Right lobe of liver (tissue), 6 donors: ENCODE results near the gene ACYP1. TPM values are rescaled to one million over a fixed set of nuclear protein-coding genes. Genes with fewer than 3 reads are reported as not detected.
A peak's percentile ranks its signal among the peaks of the same experiment; 100 is the strongest.

Experiments
- ATAC-seq, 4 donors: fragments of 200-7000 bp; cut with Tn5 transposase; one replicate each; pipeline ENCODE4 v1.9.1; 2020; ENCODE audit warnings: mild to moderate bottlenecking in 4 of 4, moderate library complexity in 4 of 4
- DNase-seq, 3 donors: peaks; one replicate each; pipeline ENCODE4 v3.0.0-alpha.2; 2020
- H3K27ac ChIP-seq, 3 donors: fragments of 200-600 bp; one replicate each; pipeline ENCODE4 v1.8.0; 2022
- H3K27me3 ChIP-seq, 2 donors: fragments of 200-600 bp; one replicate each; pipeline ENCODE4 v1.8.0; 2022
- H3K36me3 ChIP-seq, 4 donors: fragments of 200-600 bp; sonication (generic) in 1 of 4; one replicate each; pipeline versions ENCODE4 v1.5.1 to v1.8.0; 2017 to 2022; ENCODE audit warnings: control low read depth in 1 of 4
- H3K4me1 ChIP-seq, 4 donors: fragments of 200-600 bp; sonication (generic) in 1 of 4; one replicate each; pipeline versions ENCODE4 v1.5.1 to v1.8.0; 2017 to 2022; ENCODE audit warnings: control low read depth in 1 of 4
- H3K4me3 ChIP-seq, 3 donors: fragments of 200-600 bp; one replicate each; pipeline ENCODE4 v1.8.0; 2022
- H3K9me3 ChIP-seq, 4 donors: fragments of 200-600 bp; sonication (generic) in 1 of 4; one replicate each; pipeline versions ENCODE4 v1.5.1 to v1.8.0; 2017 to 2022; ENCODE audit warnings: control low read depth in 1 of 4
- CTCF ChIP-seq, 4 donors: fragments of 200-600 bp in 3 of 4; fragments of 450-650 bp in 1 of 4; IDR thresholded peaks; one replicate each; pipeline versions ENCODE4 v1.5.1 to v1.8.0; 2016 to 2022; ENCODE audit warnings: antibody characterized with exemption in 4 of 4, mild to moderate bottlenecking in 2 of 4
- POLR2A ChIP-seq: fragments of 450-650 bp; IDR thresholded peaks from one replicate; pipeline ENCODE4 v1.6.1; 2017; ENCODE audit warnings: antibody characterized with exemption, mild to moderate bottlenecking
- WGBS: methylation state at CpG from one replicate; pipeline ENCODE4 v1.1.6; 2018; ENCODE audit warnings: low coverage, low lambda C conversion rate; ENCODE audit not compliant: insufficient coverage; ENCODE audit errors: missing lambda C conversion rate; 5-methylcytosine and 5-hydroxymethylcytosine counted together
- intact Hi-C, 2 donors: fragments of 100-400 bp; cut with DNase I; formaldehyde crosslinking; loops; one replicate each; pipeline versions ENCODE4 v1.11.2 to v1.14.1; 2022
- total RNA-seq, 6 experiments: library from RNA; depleted of rRNA in 2 of 6; stranded (reverse); fragments of >200 nt in 2 of 6; fragmentation: NEBNext Ultra II Directional in 3 of 6; extraction: Animal tissue kit (Norgen Biotek cat#: 25700) in 3 of 6; gene quantifications; one replicate each; pipeline versions ENCODE4 v1.1.0 to v1.2.4, GENCODE V29; 2016 to 2023
- donor health status: DM: no; HTN: yes; CAD: no.
- donor health status: DM: no; HTN: no; CAD: no.
- donor health status: DM: no; HTN: no; CAD: no.
- donor health status: DM: no; HTN: yes; CAD: no.
- donor health status: DM: no; HTN: yes; CAD: no.

The ACYP1 gene
- total RNA-seq, 6 experiments from 2014 or later, result 1.7 to 6.6 (median 3.6) TPM

GRCh38 chr14:75049136-75049535, 14.7 kb downstream of the ACYP1 start:
- no peak for ATAC-seq
- 87% methylated on average over 5 of the region's 5 CpGs for WGBS
- Histone ChIP-seq H3K4me3 (no peak overlapping the region), H3K9me3 (no peaks in the 10 kb centered on the region), H3K36me3 (no peaks in the 10 kb centered on the region), H3K27ac (no peak overlapping the region), H3K27me3 (no peaks in the 10 kb centered on the region), H3K4me1 (peaks cover 0 to 7% (median 5%) of the 10 kb centered on the region in 4 donors)
- intact Hi-C loops, result no loop called here
- DNase-seq, result no peak
- TF ChIP-seq POLR2A, result no peak
- TF ChIP-seq CTCF (IDR thresholded peaks at IDR 0.05), result no peak

GRCh38 chr14:75048101-75048500, 15.7 kb downstream of the ACYP1 start:
- 93% methylated on average over 2 of the region's 2 CpGs for WGBS
- H3K36me3 ChIP-seq, result no peaks in the 10 kb centered on the region
- no peak overlapping the region for H3K27ac ChIP-seq
- DNase-seq, result no peak
- TF ChIP-seq POLR2A (no peak), CTCF (IDR thresholded peaks at IDR 0.05) (no peak)
- H3K27me3 ChIP-seq, result no peaks in the 10 kb centered on the region
- intact Hi-C loops, result no loop called here
- no peak for ATAC-seq
- H3K4me1 ChIP-seq, result peaks cover 0 to 7% (median 5%) of the 10 kb centered on the region in 4 donors
- no peaks in the 10 kb centered on the region for H3K9me3 ChIP-seq
- H3K4me3 ChIP-seq, result no peak overlapping the region

- TF ChIP-seq CTCF (IDR thresholded peaks at IDR 0.05) (no peak), POLR2A (no peak)
- Histone ChIP-seq H3K27ac (no peak overlapping the region), H3K4me1 (peaks cover 0 to 7% (median 5%) of the 10 kb centered on the region in 4 donors), H3K9me3 (no peaks in the 10 kb centered on the region), H3K4me3 (no peak overlapping the region), H3K27me3 (no peaks in the 10 kb centered on the region), H3K36me3 (no peaks in the 10 kb centered on the region)
- intact Hi-C loops, result no loop called here
- DNase-seq (no peak), ATAC-seq (no peak)
- 100% methylated on average over 4 of the region's 4 CpGs for WGBS
Measured at GRCh38 chr14:75047506-75047905, 16.3 kb downstream of the ACYP1 start.

GRCh38 chr14:75046899-75047298, 16.9 kb downstream of the ACYP1 start:
- WGBS, result 86% methylated on average over 3 of the region's 3 CpGs
- intact Hi-C loops, result no loop called here
- no peak for DNase-seq
- no peak overlapping the region for H3K4me3 ChIP-seq
- no peaks in the 10 kb centered on the region for H3K9me3 ChIP-seq
- H3K36me3 ChIP-seq, result no peaks in the 10 kb centered on the region
- H3K27me3 ChIP-seq, result no peaks in the 10 kb centered on the region
- ATAC-seq, result no peak
- no peak overlapping the region for H3K27ac ChIP-seq
- peaks cover 0 to 13% (median 5%) of the 10 kb centered on the region in 4 donors for H3K4me1 ChIP-seq
- TF ChIP-seq CTCF (IDR thresholded peaks at IDR 0.05), result no peak
- TF ChIP-seq POLR2A, result no peak

- DNase-seq (no peak), ATAC-seq (peak in 3 of 4 donors; percentile 8 to 12 (median 8))
- 59% methylated on average over 3 of the region's 5 CpGs for WGBS
- peaks cover 0 to 18% (median 5%) of the 10 kb centered on the region in 4 donors for H3K4me1 ChIP-seq
- H3K36me3 ChIP-seq, result no peaks in the 10 kb centered on the region
- no peaks in the 10 kb centered on the region for H3K27me3 ChIP-seq
- H3K9me3 ChIP-seq, result no peaks in the 10 kb centered on the region
- intact Hi-C loops, result no loop called here
- no peak overlapping the region for H3K27ac ChIP-seq
- no peak for TF ChIP-seq CTCF (IDR thresholded peaks at IDR 0.05)
- TF ChIP-seq POLR2A, result no peak
- no peak overlapping the region for H3K4me3 ChIP-seq
Measured at GRCh38 chr14:75046275-75046674, 17.5 kb downstream of the ACYP1 start.
